Anterior cingulate cortex (tissue), 58 donors: ENCODE measurements around the gene MAGED4.
"Not testable (repeated sequence)": the region's sequence is repeated elsewhere in the genome, so short reads cannot be mapped to it uniquely, and the experiment has no call there.

Source experiments
- DNase-seq, 58 donors: peaks; one replicate each; lab custom pipeline; 2025; lab: John Stamatoyannopoulos, UW

MAGED4 gene, protein sequence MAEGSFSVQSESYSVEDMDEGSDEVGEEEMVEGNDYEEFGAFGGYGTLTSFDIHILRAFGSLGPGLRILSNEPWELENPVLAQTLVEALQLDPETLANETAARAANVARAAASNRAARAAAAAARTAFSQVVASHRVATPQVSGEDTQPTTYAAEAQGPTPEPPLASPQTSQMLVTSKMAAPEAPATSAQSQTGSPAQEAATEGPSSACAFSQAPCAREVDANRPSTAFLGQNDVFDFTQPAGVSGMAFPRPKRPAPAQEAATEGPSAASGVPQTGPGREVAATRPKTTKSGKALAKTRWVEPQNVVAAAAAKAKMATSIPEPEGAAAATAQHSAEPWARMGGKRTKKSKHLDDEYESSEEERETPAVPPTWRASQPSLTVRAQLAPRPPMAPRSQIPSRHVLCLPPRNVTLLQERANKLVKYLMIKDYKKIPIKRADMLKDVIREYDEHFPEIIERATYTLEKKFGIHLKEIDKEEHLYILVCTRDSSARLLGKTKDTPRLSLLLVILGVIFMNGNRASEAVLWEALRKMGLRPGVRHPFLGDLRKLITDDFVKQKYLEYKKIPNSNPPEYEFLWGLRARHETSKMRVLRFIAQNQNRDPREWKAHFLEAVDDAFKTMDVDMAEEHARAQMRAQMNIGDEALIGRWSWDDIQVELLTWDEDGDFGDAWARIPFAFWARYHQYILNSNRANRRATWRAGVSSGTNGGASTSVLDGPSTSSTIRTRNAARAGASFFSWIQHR

DNA sequence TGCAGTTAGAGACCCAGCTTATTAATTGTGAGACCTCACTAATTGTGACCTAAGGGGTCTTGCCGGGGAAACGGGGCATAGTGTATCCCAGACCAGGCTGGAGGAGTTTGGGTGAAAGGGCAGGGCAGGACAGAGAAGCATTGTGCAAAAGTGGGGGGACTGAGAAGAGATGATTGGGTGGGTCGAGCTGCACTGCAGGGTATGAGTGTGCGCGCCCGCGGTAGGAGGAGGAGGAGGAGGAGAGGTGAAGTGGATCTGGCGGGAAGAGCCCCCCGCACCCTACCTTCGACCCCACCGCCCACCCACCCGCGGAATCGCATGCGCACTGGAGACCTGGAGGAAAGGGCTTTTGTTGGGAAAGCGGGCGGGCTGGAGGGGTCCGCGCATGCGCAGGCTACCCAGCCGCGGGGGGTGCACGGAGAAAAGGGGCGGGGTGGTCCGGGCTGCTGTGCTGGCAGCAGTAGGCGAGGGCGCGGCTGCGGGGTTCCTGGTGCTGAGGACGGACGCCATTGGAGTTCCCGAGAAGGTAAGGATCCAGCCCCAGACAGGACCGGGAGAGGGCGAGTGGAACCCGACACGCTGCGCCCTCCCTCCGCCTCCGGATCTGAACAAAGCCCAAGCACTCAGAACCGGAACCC, at the start of gene MAGED4:
Gene MAGED4 (plus strand): TSS at position 449 of the 638 bp plus-strand sequence. CDS start 1,035 bp downstream, outside the sequence.
- DNase-seq, result not testable (repeated sequence)

DNA sequence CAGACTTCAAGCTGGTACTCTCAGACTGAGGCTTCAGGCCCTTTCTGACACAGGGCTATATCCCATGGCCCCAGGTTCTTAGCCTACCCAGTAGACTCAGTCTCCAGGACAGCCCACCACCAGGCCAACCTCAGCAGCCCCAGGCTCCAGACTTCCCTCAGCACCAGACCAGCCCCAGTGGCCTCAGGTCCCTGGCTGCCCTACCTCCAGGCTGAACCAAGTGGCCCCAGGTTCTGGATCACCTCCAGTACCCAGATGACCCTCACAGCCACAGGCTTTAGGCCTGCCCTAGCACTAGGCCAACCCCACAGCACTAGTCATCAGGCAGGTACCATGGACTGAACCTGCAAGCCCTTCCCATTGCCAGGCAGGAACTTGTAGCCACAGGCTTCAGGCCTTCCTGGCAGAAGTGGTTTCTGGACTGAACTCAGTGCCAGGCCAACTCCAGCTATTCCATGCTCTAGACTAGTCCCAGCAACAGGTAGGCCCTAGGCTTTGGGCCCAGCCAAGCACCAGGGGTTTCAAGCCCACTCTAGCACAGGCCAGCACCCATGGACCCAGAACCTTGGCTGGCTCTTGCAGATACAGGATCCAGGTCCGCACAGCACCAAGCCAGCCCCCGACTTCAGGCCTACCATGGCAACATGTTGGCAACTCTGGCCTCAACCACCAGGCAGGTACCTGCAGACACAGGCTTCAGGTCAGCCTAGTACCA, 45.7 kb upstream of the MAGED4 start:
- DNase-seq, result no peak

DNA sequence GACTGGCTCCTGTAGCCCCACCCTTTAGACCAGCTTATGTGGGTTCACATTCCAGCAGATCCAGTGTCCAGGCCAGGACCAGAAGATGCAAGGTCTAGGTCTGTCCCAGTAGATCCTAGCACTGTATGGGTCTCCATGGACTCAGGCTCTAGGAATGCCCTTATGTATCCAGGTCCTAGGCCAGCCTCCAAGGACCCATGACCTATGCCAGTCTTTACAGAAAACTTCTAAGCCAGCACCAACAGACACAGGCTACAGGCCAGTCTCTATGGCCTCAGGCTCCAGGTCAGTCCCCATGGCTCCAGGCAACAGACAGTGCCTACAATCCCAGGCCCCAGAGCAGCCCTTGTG, 45.2 kb upstream of the MAGED4 start:
- DNase-seq, result no peak

DNA sequence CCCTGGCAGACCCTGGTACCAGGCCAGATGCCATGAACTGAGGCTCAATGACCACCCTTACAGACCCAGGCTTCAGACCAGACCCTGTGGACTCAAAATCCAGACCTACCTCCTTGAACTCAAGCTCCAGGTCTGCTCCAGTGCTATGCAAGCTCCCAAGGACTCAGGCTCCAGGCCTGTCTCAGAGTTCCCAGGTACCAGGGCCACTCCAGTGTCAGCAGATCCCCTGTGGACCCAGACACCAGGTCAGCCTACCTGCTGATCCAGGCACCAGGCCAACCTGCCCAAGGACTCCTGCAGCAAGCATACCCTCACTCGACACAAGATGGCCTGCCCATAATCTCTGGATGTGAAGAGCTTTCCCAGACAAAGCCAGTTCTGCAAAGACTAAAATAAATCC, 44.7 kb upstream of the MAGED4 start:
- DNase-seq, result no peak

DNA sequence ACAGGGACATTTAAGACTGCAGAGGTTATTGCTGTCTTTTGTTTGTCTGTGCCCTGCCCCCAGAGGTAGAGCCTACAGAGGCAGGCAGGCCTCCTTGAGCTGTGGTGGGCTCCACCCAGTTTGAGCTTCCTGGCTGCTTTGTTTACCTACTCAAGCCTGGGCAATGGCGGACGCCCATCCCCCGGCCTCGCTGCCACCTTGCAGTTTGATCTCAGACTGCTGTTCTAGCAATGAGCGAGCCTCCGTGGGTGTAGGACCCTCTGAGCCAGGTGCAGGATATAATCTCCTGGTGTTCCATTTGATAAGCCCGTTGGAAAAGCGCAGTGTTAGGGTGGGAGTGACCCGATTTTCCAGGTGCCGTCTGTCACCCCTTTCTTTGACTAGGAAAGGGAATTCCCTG, 34.0 kb upstream of the MAGED4 start:
- not testable (repeated sequence) for DNase-seq

DNA sequence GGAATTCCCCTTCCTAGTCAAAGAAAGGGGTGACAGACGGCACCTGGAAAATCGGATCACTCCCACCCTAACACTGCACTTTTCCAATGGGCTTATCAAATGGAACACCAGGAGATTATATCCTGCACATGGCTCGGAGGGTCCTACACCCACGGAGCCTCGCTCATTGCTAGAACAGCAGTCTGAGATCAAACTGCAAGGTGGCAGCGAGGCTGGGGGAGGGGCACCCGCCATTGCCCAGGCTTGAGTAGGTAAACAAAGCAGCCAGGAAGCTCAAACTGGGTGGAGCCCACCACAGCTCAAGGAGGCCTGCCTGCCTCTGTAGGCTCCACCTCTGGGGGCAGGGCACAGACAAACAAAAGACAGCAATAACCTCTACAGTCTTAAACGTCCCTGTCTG, 24.5 kb upstream of the MAGED4 start:
- not testable (repeated sequence) for DNase-seq

DNA sequence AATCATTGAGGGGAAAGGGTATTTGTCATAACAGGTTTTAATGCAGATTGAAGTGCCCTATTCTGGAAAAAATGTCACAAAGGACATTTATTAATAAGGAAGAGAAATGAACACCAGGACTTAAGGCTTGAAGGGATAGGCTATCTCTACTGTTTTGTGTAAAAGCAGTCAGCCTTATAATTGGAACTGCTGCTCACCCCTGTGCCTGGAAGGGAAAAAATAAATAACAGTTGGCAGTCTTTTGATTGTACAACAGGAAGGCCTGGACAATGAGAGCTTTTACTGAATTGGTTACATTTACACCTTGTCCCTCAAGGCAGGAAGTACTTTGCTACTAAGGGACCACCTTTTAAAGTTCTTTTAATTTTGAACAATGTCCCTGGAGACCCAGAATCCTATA, 17.8 kb upstream of the MAGED4 start:
- no peak for DNase-seq

DNA sequence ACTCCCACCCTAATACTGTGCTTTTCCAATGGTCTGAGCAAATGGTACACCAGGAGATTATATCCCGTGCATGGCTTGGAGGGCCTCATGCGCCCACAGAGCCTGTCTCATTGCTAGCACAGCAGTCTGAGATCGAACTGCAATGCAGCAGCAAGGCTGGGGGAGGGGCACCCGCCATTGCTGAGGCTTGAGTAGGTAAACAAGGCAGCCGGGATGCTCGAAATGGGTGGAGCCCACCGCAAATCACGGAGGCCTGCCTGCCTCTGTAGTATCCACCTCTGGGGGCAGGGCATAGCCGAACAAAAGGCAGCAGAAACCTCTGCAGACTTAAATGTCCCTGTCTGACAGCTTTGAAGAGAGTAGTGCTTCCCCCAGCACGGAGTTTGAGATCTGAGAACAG, 13.6 kb upstream of the MAGED4 start:
- not testable (repeated sequence) for DNase-seq

DNA sequence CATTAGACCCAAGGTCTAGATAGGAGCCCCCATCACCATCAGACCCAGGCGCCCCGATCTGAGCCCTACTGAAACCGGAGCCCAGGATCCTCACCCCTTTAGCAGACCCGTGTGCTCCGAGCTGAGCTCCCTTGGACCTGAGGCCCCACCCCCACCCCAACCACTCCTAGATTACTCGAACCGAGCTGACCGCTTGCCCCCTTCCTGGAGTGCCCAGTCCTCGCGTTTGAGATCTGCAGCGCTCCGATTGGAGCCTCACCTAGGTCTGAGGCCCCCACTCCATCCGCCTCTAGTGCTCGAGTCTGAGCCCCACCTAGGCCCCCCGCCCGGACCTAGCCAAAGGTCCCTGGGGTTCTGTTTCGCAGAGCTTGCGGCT, 378 bp downstream of the MAGED4 start:
- not testable (repeated sequence) for DNase-seq

DNA sequence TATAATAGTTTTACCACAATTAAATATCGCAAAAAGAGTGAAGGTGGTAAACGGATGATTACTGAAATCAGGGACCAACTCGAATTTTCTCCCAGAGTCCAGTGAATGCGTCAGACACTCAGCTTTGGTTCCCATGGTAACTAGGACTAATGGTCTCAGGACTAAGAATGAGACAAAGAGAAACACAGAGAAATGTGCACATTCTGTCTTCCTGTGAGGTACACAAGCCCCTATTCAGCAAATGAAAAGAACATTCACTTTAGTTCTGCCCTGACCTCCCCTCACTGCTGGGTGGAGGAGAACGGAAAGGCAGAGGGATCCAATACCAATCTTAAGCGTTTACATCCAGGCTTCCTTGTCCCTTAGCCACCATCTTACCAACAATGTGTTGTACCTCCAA, 26.7 kb downstream of the MAGED4 start:
- DNase-seq, result not testable (repeated sequence)

DNA sequence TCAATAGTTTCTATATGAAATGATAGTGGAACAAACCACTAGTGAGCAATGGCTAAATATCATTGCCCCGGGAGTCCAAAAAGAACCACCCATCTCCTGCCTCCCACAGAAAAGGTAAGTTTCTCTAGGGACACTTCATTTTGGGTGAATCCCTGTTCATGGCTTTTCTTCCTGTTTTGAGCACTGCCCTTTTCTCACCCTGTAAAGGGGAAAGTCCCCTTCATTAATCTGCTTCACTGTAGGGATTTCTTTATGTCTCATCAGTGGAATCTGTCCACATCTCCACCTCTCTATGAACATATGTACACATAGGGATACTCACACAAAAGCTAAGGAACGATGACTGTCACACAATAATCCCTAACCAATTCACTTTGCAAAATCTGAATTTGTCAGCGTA, 28.6 kb downstream of the MAGED4 start:
- DNase-seq, result no peak

DNA sequence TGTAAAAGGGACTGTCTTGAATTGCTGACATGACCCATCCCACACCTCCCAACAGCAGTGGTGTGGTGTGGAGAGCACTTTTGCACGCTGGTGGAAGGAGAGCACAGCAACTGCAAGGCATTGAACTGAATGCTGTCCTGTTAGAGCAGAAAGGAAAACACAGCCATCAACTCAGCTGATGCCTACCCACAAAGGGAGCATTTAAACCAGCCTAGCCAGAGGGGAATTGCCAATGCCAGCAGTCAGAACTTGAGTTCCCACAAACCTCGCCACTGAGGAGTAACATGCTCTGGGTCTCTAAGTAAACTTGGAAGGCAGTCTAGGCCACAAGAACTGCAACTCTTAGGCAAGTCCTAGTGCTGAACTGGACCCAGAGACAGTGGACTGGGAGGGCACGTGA, 31.9 kb downstream of the MAGED4 start:
- DNase-seq, result no peak

DNA sequence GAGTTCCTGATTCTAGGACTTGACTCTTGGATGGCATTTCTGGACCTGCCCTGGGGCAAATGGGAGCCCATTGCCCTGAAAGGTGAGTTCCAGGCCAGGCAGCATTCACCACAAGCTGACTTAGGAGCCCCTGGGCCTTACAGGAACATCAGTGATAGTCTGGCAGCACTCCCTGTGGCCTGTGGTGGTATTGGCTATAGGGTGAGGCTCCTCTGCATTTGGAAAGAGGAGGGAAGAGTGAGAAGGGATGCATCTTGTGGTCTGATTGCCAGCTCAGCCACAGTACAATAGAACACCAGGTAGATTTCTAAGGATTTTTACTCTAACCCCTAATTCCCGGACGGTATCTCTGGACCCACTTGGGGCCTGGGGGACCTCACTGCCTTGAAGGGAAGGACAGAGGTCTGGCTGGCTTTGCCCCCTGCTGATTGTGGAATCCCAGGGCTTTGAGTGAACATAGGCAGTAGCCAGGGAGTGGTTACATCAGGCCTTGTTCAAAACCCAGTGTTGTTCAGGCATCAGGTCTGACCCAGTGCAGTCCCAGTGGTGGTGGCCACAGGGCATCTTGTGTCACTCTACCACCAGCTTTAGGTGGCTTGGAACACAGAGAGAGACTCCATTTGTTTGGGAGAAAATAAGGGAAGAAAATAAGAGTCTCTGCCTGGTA, 32.9 kb downstream of the MAGED4 start:
- DNase-seq, result no peak

DNA sequence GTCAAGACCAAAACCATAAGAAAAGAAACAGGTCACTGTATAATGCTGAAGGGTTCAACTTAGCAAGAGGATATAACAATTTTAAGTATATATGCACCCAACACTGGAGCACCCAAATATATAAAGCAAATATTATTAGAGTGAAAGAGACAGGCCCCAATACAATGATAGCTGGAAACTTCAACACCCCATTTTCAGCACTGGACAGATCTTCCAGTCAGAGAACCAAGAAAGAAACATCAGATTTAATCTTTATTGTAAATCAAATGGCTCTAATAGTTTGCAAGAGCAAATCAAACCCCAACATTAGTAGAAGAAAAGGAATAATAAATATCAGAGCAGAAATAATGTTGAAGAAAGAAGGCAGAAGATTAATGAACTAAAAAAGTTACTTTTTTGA, 36.2 kb downstream of the MAGED4 start:
- no peak for DNase-seq
